Measurements from ENCODE around the gene LRRTM3. TPM values are rescaled to one million over a fixed set of nuclear protein-coding genes. Genes with fewer than 3 reads are reported as not detected.
A peak's percentile ranks its signal among the peaks of the same experiment; 100 is the strongest.

Gene LRRTM3
- total and polyA plus RNA-seq, 4 donors: 0.02 to 0.68 (median 0.06) TPM; not detected in 1

DNA sequence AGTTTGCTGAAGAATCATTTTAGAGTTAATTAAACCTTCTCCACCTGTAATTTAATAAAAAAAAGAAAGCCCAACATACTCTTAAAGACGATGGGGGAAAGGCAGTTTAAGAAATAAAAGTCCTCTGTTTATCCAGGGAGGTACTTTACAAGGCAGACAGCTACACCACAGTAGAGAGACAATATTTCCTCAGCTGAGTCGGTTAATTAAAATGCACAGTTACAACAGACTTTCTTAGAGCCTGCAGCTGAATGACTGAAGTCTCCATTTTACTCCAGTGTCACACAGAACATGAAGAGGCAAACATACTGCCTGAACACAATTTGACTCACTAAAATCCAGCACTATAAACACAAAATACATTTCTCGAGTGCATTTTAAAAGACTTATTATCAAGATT is 15.1 kb downstream of the LRRTM3 start:
- no peaks in the 10 kb centered on the region for H3K9me3 ChIP-seq (ENCODE audit: control insufficient read depth in 4 of 4, insufficient read depth in 3 of 4, low read length in 3 of 4)
- H3K4me1 ChIP-seq (ENCODE audit: control insufficient read depth in 5 of 5, insufficient read depth in 5 of 5, low read length in 5 of 5): peaks cover 0 to 7% (median 5%) of the 10 kb centered on the region in 5 donors
- peaks cover 0 to 2% (median 0%) of the 10 kb centered on the region in 4 donors for H3K36me3 ChIP-seq (ENCODE audit: control insufficient read depth in 4 of 4, insufficient read depth in 4 of 4, low read length in 4 of 4)
- DNase-seq (peak in 1 of 3 donors; percentile 13), ATAC-seq (ENCODE audit: insufficient read depth, low FRiP score) (no peak)
- 49 to 74% methylated on average over 3 of the region's 3 CpGs for WGBS, 2 donors
- no peak overlapping the region for H3K27ac ChIP-seq (ENCODE audit: low read depth in 1 of 2, low read length in 1 of 2)
- H3K9ac ChIP-seq (ENCODE audit: insufficient read depth in 1 of 2, low read length in 2 of 2): no peak overlapping the region
- no peaks in the 10 kb centered on the region for H3K27me3 ChIP-seq (ENCODE audit: control insufficient read depth in 3 of 3, insufficient read depth in 3 of 3, low read length in 2 of 3)
- TF ChIP-seq, protein P1, sequence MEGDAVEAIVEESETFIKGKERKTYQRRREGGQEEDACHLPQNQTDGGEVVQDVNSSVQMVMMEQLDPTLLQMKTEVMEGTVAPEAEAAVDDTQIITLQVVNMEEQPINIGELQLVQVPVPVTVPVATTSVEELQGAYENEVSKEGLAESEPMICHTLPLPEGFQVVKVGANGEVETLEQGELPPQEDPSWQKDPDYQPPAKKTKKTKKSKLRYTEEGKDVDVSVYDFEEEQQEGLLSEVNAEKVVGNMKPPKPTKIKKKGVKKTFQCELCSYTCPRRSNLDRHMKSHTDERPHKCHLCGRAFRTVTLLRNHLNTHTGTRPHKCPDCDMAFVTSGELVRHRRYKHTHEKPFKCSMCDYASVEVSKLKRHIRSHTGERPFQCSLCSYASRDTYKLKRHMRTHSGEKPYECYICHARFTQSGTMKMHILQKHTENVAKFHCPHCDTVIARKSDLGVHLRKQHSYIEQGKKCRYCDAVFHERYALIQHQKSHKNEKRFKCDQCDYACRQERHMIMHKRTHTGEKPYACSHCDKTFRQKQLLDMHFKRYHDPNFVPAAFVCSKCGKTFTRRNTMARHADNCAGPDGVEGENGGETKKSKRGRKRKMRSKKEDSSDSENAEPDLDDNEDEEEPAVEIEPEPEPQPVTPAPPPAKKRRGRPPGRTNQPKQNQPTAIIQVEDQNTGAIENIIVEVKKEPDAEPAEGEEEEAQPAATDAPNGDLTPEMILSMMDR (IDR thresholded peaks at IDR 0.05; ENCODE audit: control extremely low read depth, extremely low read depth): no peak
- no peak overlapping the region for H3K4me3 ChIP-seq

DNA sequence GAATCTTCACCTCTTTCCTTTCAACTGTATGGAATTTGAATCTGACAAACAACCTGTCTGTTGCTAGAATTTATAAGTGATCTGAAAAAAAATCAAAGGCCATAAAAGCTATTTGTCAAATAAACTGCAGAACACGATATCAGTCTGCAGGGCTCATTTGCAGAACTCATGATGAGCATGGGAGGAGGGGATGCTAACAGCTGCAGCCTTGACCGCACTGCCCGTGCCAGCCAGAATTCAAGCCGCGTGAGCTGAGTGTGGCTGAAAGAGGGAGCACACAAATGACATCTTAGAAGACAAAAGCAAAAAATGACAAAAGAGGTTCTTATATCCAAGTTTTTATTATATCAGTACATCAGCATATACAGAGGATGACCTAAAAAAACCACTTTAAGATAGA is 15.7 kb downstream of the LRRTM3 start:
- Histone ChIP-seq H3K9ac (ENCODE audit: insufficient read depth in 1 of 2, low read length in 2 of 2) (no peak overlapping the region), H3K4me3 (no peak overlapping the region), H3K36me3 (ENCODE audit: control insufficient read depth in 4 of 4, insufficient read depth in 4 of 4, low read length in 4 of 4) (peaks cover 0 to 2% (median 0%) of the 10 kb centered on the region in 4 donors), H3K27ac (ENCODE audit: low read depth in 1 of 2, low read length in 1 of 2) (no peak overlapping the region), H3K4me1 (ENCODE audit: control insufficient read depth in 5 of 5, insufficient read depth in 5 of 5, low read length in 5 of 5) (peaks cover 0 to 7% (median 5%) of the 10 kb centered on the region in 5 donors), H3K27me3 (ENCODE audit: control insufficient read depth in 3 of 3, insufficient read depth in 3 of 3, low read length in 2 of 3) (no peaks in the 10 kb centered on the region), H3K9me3 (ENCODE audit: control insufficient read depth in 4 of 4, insufficient read depth in 3 of 4, low read length in 3 of 4) (no peaks in the 10 kb centered on the region)
- TF ChIP-seq, protein P1 (IDR thresholded peaks at IDR 0.05; ENCODE audit: control extremely low read depth, extremely low read depth): no peak
- WGBS, 2 donors: 53 to 72% methylated on average over 5 of the region's 5 CpGs
- no peak for ATAC-seq (ENCODE audit: insufficient read depth, low FRiP score)
- DNase-seq: peak; percentile 24 to 52 (median 29)

DNA sequence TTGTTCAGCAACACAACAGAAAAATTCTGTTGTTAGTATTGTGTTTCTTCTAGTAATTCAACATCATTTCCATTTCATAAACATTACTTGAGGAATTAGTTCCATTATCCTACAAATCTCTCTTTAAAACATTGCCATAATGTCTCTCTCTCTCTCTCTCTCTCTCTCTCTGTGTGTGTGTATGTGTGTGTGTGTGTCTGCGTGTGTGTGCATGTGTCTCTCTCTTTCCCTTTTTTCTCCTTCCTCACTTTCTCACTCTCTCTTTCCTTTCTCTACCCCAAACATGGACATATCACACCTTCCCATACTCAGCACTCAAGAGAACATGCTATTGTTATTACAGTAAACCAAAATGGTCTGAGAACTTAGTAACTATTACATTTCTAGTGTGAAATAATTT is 16.6 kb downstream of the LRRTM3 start:
- ATAC-seq (ENCODE audit: insufficient read depth, low FRiP score) (no peak), DNase-seq (no peak)
- Histone ChIP-seq H3K4me3 (no peak overlapping the region), H3K9ac (ENCODE audit: insufficient read depth in 1 of 2, low read length in 2 of 2) (no peak overlapping the region), H3K9me3 (ENCODE audit: control insufficient read depth in 4 of 4, insufficient read depth in 3 of 4, low read length in 3 of 4) (no peaks in the 10 kb centered on the region), H3K36me3 (ENCODE audit: control insufficient read depth in 4 of 4, insufficient read depth in 4 of 4, low read length in 4 of 4) (peaks cover 0 to 2% (median 0%) of the 10 kb centered on the region in 4 donors), H3K27ac (ENCODE audit: low read depth in 1 of 2, low read length in 1 of 2) (no peak overlapping the region), H3K27me3 (ENCODE audit: control insufficient read depth in 3 of 3, insufficient read depth in 3 of 3, low read length in 2 of 3) (no peaks in the 10 kb centered on the region), H3K4me1 (ENCODE audit: control insufficient read depth in 5 of 5, insufficient read depth in 5 of 5, low read length in 5 of 5) (peaks cover 0 to 7% (median 4%) of the 10 kb centered on the region in 5 donors)
- 90 to 94% methylated on average over 1 of the region's 1 CpG for WGBS, 2 donors
- TF ChIP-seq, protein P1 (IDR thresholded peaks at IDR 0.05; ENCODE audit: control extremely low read depth, extremely low read depth): no peak

DNA sequence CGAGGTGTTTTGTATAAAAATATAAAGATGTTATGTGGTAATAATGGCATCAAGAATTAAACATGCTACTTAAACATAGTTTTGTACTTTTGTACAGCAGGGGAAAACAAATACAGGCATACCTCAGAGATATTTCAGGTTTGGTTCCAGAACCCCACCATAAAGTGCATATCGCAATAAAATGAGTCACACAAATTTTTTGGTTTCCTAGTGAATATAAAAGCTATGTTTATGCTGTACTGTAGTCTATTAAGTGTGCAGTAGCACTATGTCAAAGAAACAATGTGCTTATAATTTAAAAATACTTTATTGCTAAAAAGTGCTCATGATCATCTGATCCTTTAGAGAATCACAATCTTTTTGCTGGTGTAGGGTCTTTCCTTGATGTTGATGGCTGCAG is 17.8 kb downstream of the LRRTM3 start:
- H3K4me3 ChIP-seq: no peak overlapping the region
- peaks cover 0 to 2% (median 0%) of the 10 kb centered on the region in 4 donors for H3K36me3 ChIP-seq (ENCODE audit: control insufficient read depth in 4 of 4, insufficient read depth in 4 of 4, low read length in 4 of 4)
- 69 to 96% methylated on average over 2 of the region's 2 CpGs for WGBS, 2 donors
- peaks cover 0 to 7% (median 0%) of the 10 kb centered on the region in 5 donors for H3K4me1 ChIP-seq (ENCODE audit: control insufficient read depth in 5 of 5, insufficient read depth in 5 of 5, low read length in 5 of 5)
- no peak overlapping the region for H3K9ac ChIP-seq (ENCODE audit: insufficient read depth in 1 of 2, low read length in 2 of 2)
- ATAC-seq (ENCODE audit: insufficient read depth, low FRiP score) (no peak), DNase-seq (no peak)
- H3K27ac ChIP-seq (ENCODE audit: low read depth in 1 of 2, low read length in 1 of 2): no peak overlapping the region
- TF ChIP-seq, protein P1 (IDR thresholded peaks at IDR 0.05; ENCODE audit: control extremely low read depth, extremely low read depth): no peak
- H3K9me3 ChIP-seq (ENCODE audit: control insufficient read depth in 4 of 4, insufficient read depth in 3 of 4, low read length in 3 of 4): no peaks in the 10 kb centered on the region
- H3K27me3 ChIP-seq (ENCODE audit: control insufficient read depth in 3 of 3, insufficient read depth in 3 of 3, low read length in 2 of 3): no peaks in the 10 kb centered on the region
